IMR-90 (cell line): ENCODE data around the gene DGKZ. TPM values are rescaled to one million over a fixed set of nuclear protein-coding genes. Genes with fewer than 3 reads are reported as not detected.

ENCODE experiments used
- ATAC-seq: fragments of 200-7000 bp; cut with Tn5 transposase; 2 replicates; pipeline ENCODE4 v1.9.1; 2020; ENCODE audit warnings: low read depth, mild to moderate bottlenecking, moderate library complexity
- BruUV-seq: library from RNA; stranded (reverse); fragments of 400-500 nt; replicated peaks from 2 replicates; lab custom pipeline; 2021; lab: Mats Ljungman, UMichigan
- CTCF ChIA-PET: fragments of 300-600 bp; formaldehyde crosslinking; extraction: SDS; loops from one replicate; lab custom pipeline; 2021; ENCODE audit warnings: antibody characterized with exemption; lab: Yijun Ruan, JAX
- POLR2A ChIA-PET: fragments of 300-600 bp; sonication (Branson Sonifier 250); formaldehyde crosslinking; loops from one replicate; lab custom pipeline; 2022; ENCODE audit warnings: antibody characterized with exemption; ENCODE audit not compliant: unreplicated experiment; lab: Charles Lee
- DNase-seq: peaks from one replicate; pipeline ENCODE4 v3.0.0; 2013
- H2AFZ ChIP-seq: replicated peaks from 2 replicates; pipeline ENCODE3; 2013; ENCODE audit warnings: low read length, mild to moderate bottlenecking; ENCODE audit not compliant: poor library complexity
- H2AK5ac ChIP-seq: 2 replicates; pipeline ENCODE4 v1.6.1; 2013; ENCODE audit warnings: low read depth, low read length, inconsistent platforms
- H2AK9ac ChIP-seq: replicated peaks from 2 replicates; pipeline ENCODE3; 2013; ENCODE audit warnings: mild to moderate bottlenecking, low read depth, low read length, moderate library complexity; ENCODE audit not compliant: poor library complexity
- H2BK120ac ChIP-seq: 2 replicates; pipeline ENCODE4 v1.6.1; 2013; ENCODE audit warnings: low read depth, low read length, inconsistent platforms
- H2BK15ac ChIP-seq: 3 replicates; pipeline ENCODE4 v1.6.1; 2013; ENCODE audit warnings: low read depth, low read length, inconsistent platforms
- H2BK20ac ChIP-seq: 2 replicates; pipeline ENCODE4 v1.6.1; 2013; ENCODE audit warnings: low read depth, mild to moderate bottlenecking, inconsistent platforms, low read length, moderate library complexity
- H2BK5ac ChIP-seq: 2 replicates; pipeline ENCODE4 v1.6.1; 2013; ENCODE audit warnings: mild to moderate bottlenecking, low read depth, low read length, inconsistent platforms; ENCODE audit not compliant: poor library complexity, severe bottlenecking
- H3K14ac ChIP-seq: replicated peaks from 2 replicates; pipeline ENCODE4 v1.6.1; 2013; ENCODE audit warnings: low read depth, low read length, inconsistent platforms
- H3K18ac ChIP-seq: 2 replicates; pipeline ENCODE4 v1.6.1; 2013; ENCODE audit warnings: low read depth, low read length, control low read depth
- H3K23ac ChIP-seq: 2 replicates; pipeline ENCODE4 v1.6.1; 2013; ENCODE audit warnings: low read depth, low read length, inconsistent platforms
- H3K27ac ChIP-seq: 2 replicates; pipeline ENCODE4 v1.5.1; 2013; ENCODE audit warnings: mild to moderate bottlenecking, control low read depth, low read length; ENCODE audit not compliant: insufficient read depth
- H3K27me3 ChIP-seq: 2 replicates; pipeline ENCODE4 v1.6.1; 2013; ENCODE audit warnings: low read length; ENCODE audit not compliant: control insufficient read depth, insufficient read depth
- H3K36me3 ChIP-seq: 2 replicates; pipeline ENCODE4 v1.6.1; 2013; ENCODE audit warnings: low read length, mixed read lengths; ENCODE audit not compliant: control insufficient read depth, insufficient read depth
- H3K4ac ChIP-seq: 2 replicates; pipeline ENCODE4 v1.6.1; 2013; ENCODE audit warnings: low read depth, low read length, inconsistent platforms
- H3K4me1 ChIP-seq: 2 replicates; pipeline ENCODE4 v1.6.1; 2013; ENCODE audit warnings: low read length, mixed read lengths; ENCODE audit not compliant: control insufficient read depth, insufficient read depth
- H3K4me2 ChIP-seq: 2 replicates; pipeline ENCODE4 v1.6.1; 2013; ENCODE audit warnings: low read depth, mild to moderate bottlenecking, control low read depth, low read length, moderate library complexity
- H3K4me3 ChIP-seq: 2 replicates; pipeline ENCODE4 v1.5.1; 2013; ENCODE audit warnings: low read depth, mild to moderate bottlenecking, control low read depth, low read length, moderate library complexity; ENCODE audit not compliant: insufficient read depth
- H3K56ac ChIP-seq: 2 replicates; pipeline ENCODE4 v1.6.1; 2013; ENCODE audit warnings: low read length, inconsistent platforms; ENCODE audit not compliant: insufficient read depth; ENCODE audit errors: extremely low read depth
- H3K79me1 ChIP-seq, 2 experiments: 2 replicates each; pipeline ENCODE4 v1.6.1; 2013; ENCODE audit warnings: low read length in 2 of 2, inconsistent platforms in 1 of 2, low read depth in 1 of 2
- H3K9ac ChIP-seq: 2 replicates; pipeline ENCODE4 v1.6.1; 2013; ENCODE audit warnings: low read depth, low read length, control low read depth
- H3K9me1 ChIP-seq: 2 replicates; pipeline ENCODE4 v1.6.1; 2013; ENCODE audit warnings: low read length, inconsistent platforms; ENCODE audit not compliant: insufficient read depth
- H3K9me3 ChIP-seq: 2 replicates; pipeline ENCODE4 v1.6.1; 2013; ENCODE audit warnings: low read length; ENCODE audit not compliant: control insufficient read depth, insufficient read depth
- H4K20me1 ChIP-seq: 2 replicates; pipeline ENCODE4 v1.6.1; 2013; ENCODE audit warnings: low read length, inconsistent platforms; ENCODE audit not compliant: insufficient read depth
- H4K5ac ChIP-seq: 2 replicates; pipeline ENCODE4 v1.6.1; 2013; ENCODE audit warnings: mild to moderate bottlenecking, low read depth, low read length, control low read depth
- H4K8ac ChIP-seq, 2 experiments: 2 replicates each; pipeline ENCODE4 v1.6.1; 2013; ENCODE audit warnings: low read depth in 2 of 2, low read length in 2 of 2, control low read depth in 1 of 2, inconsistent platforms in 1 of 2
- H4K91ac ChIP-seq: 2 replicates; pipeline ENCODE4 v1.6.1; 2013; ENCODE audit warnings: low read depth, low read length, inconsistent platforms; ENCODE audit not compliant: insufficient read depth
- BHLHE40 ChIP-seq: fragments of 150-350 bp; IDR thresholded peaks from 2 replicates; pipeline ENCODE4 v1.6.1; 2016; ENCODE audit warnings: mild to moderate bottlenecking, low read depth, low read length
- CEBPB ChIP-seq: IDR thresholded peaks from 2 replicates; pipeline ENCODE4 v1.6.1; 2012; ENCODE audit warnings: low read depth, low read length, improper control_type of control experiment
- ELK1 ChIP-seq: fragments of 150-350 bp; IDR thresholded peaks from 2 replicates; pipeline ENCODE4 v1.6.1; 2016; ENCODE audit warnings: low read depth, mild to moderate bottlenecking, low read length, moderate library complexity, borderline replicate concordance
- MAZ ChIP-seq: IDR thresholded peaks from 2 replicates; pipeline ENCODE4 v1.6.1; 2012; ENCODE audit warnings: low read depth, mild to moderate bottlenecking, low read length, improper control_type of control experiment, moderate library complexity, borderline replicate concordance
- RFX5 ChIP-seq: IDR thresholded peaks from 2 replicates; pipeline ENCODE4 v1.8.0; 2012; ENCODE audit warnings: low read depth, mild to moderate bottlenecking, low read length, moderate library complexity
- SMC3 ChIP-seq: fragments of 150-350 bp; IDR thresholded peaks from 2 replicates; pipeline ENCODE4 v1.6.1; 2016; ENCODE audit warnings: low read depth, mild to moderate bottlenecking, antibody characterized with exemption, low read length, moderate library complexity
- USF2 ChIP-seq: fragments of 150-350 bp; IDR thresholded peaks from 2 replicates; pipeline ENCODE4 v1.6.1; 2017; ENCODE audit warnings: mild to moderate bottlenecking, antibody characterized with exemption, low read length, low read depth
- WGBS, 2 experiments: methylation state at CpG; one replicate each; pipeline versions ENCODE4 v1.1.5 to v1.1.7; 2013; ENCODE audit warnings: missing lambda C conversion rate in 2 of 2; ENCODE audit not compliant: insufficient read length in 1 of 2; ENCODE audit errors: extremely low coverage in 2 of 2; 5-methylcytosine and 5-hydroxymethylcytosine counted together
- dilution Hi-C: fragments of 300-500 bp; cut with HindIII; formaldehyde crosslinking; loops from one replicate; pipeline ENCODE4 v1.14.3; 2018; ENCODE audit warnings: low sequenced_read_pairs; ENCODE audit not compliant: unreplicated experiment
- in situ Hi-C: fragments of 300-500 bp; cut with MboI; formaldehyde crosslinking; loops from 3 replicates; pipeline ENCODE4 v1.14.3; 2019; ENCODE audit warnings: low sequenced_read_pairs, inconsistent platforms, mixed read lengths
- intact Hi-C: fragments of 100-400 bp; cut with micrococcal nuclease; formaldehyde crosslinking; loops from 2 replicates; pipeline ENCODE4 v1.10.0; 2022
- polyA plus RNA-seq, 3 experiments: library from polyadenylated mRNA; depleted of rRNA; stranded (reverse); fragments of >200 nt; gene quantifications; 2 replicates each; pipeline ENCODE4 v1.2.3, GENCODE V29; 2012; ENCODE audit warnings: low replicate concordance in 1 of 3
- total RNA-seq: library from RNA; depleted of rRNA; stranded (reverse); fragments of >200 nt; gene quantifications from 2 replicates; pipeline ENCODE4 v1.2.3, GENCODE V29; 2012

DGKZ gene
- total and polyA plus RNA-seq, 2 of the 4 experiments (the other 2 are of a cell fraction) = 46.8 to 62.0 TPM

DNA sequence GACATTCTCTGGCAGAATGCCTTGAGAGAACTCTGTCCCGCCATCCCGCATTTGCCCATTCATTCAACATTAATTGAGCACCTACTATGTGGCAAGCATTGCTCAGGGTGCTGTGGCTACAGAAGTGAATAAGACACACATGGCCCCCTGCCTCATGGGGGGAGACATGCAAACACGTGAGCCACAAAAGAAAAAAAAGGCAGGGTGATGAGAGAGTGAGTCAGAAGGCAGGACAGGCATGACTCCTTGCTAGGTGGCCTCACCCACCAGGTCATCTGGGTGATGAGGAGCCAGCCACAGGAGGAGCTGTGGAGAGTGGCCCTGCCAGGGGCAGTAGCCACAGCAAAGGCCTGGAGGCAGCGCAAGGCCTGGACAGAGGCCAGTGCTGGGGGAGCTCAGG is 39.4 kb downstream of the DGKZ start:
- no peak overlapping the region for H3K14ac ChIP-seq
- peaks cover 33% of the 10 kb centered on the region for H3K27me3 ChIP-seq
- no peak overlapping the region for H3K4ac ChIP-seq
- 0 out of 2 replicates have a peak, but pooled peaks cover 5% of the 10 kb centered on the region for H3K9me1 ChIP-seq
- peaks cover 0 to 11% of the 10 kb centered on the region in 2 experiments; a peak in 2 of 4 replicates for H3K79me1 ChIP-seq
- ChIA-PET POLR2A (no interaction called here), CTCF (interaction anchor here (0.6 to 1.2 kb wide), 2 partner anchors 143 to 262 kb away, joined by 3 read pairs; no protein-coding TSS in a partner anchor)
- H2AFZ ChIP-seq = no peak overlapping the region
- DNase-seq (peak; percentile 51), ATAC-seq (no peak)
- H4K20me1 ChIP-seq = peaks cover 10% of the 10 kb centered on the region
- no peak overlapping the region for H3K4me3 ChIP-seq
- H4K5ac ChIP-seq = no peak overlapping the region
- H3K4me1 ChIP-seq = peaks cover 12% of the 10 kb centered on the region; the same call in 1 of the 2 replicates
- no peaks in the 10 kb centered on the region for H3K9me3 ChIP-seq
- H3K23ac ChIP-seq = no peak overlapping the region
- H2AK5ac ChIP-seq = no peak overlapping the region
- in situ Hi-C loops = no loop called here
- peak; percentile 81 for TF ChIP-seq BHLHE40
- no peak for TF ChIP-seq SMC3
- peak; percentile 35; the same call in 1 of the 2 replicates for TF ChIP-seq USF2
- TF ChIP-seq MAZ = no peak
- no peak for TF ChIP-seq ELK1
- TF ChIP-seq CEBPB = no peak
- no peak for TF ChIP-seq RFX5
- no peak overlapping the region for H3K9ac ChIP-seq
- BruUV-seq = no TSS peak
- H2BK20ac ChIP-seq = no peak overlapping the region
- H4K8ac ChIP-seq = no peak overlapping the region
- no peaks in the 10 kb centered on the region for H3K36me3 ChIP-seq
- no peak overlapping the region for H2BK15ac ChIP-seq
- WGBS, 2 experiments = no CpG with 5 or more reads among the region's 4 CpGs
- dilution Hi-C loops = no loop called here
- H3K56ac ChIP-seq = no peak overlapping the region
- H4K91ac ChIP-seq = no peak overlapping the region
- no peak overlapping the region for H3K4me2 ChIP-seq
- intact Hi-C loops = loop anchor here (10.0 kb wide), 1 partner anchor 298 kb away; no protein-coding TSS in a partner anchor
- H2BK5ac ChIP-seq = no peak overlapping the region
- no peak overlapping the region for H3K18ac ChIP-seq
- no peak overlapping the region for H2AK9ac ChIP-seq
- H2BK120ac ChIP-seq = no peak overlapping the region
- no peak overlapping the region for H3K27ac ChIP-seq
